RCC 7860 (cell line): ENCODE results near the gene TNK2.
"Not testable (repeated sequence)": the region's sequence is repeated elsewhere in the genome, so short reads cannot be mapped to it uniquely, and the experiment has no call there.

ENCODE experiments used
- DNase-seq: peaks from one replicate; pipeline ENCODE4 v3.0.0-alpha.2; 2015; ENCODE audit warnings: low spot score
- FAIRE-seq: peaks from 2 replicates; lab custom pipeline; 2012; peaks lifted over from hg19 to GRCh38; lab: Jason Lieb, UNC

Gene TNK2

DNA sequence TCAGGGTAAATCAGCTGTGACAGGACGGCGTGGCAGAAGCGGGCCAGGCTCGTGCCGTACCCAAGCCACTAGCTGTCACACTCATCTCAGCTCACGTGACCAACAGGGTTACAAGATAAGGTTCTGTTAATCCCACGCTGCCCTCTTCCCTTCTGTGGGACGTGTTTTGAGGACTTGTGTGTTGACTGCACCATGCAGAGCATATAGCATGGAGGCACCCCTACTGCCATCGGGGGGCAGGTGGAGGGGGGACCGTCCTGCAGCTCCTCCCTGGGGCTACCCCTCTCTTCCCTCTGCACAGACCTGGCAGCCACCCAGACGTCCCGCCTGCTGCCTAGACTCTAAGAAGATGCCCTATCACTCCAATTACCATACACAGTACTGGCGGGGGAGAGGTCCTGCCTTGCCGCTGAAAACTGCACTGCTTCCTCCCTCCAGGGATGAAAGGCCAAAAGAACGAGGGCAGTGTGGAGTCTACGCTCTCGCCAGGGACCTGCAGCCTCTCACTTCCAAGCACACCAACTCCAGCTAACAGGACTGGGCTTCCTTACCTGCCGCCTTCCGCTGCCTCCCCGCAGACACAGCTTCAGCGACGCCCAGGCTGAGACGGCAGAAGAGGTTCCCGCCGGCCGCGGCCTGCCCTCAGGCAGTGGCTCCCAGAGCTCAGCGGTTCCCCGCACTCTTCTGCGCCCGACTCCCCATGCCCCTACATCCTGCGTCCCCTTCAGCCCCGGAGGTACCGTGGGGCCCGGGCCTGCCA, at the start of gene TNK2:
TSS of gene TNK2 (minus strand) at position 618 of the 760 bp plus-strand sequence. CDS start 19,963 bp downstream, outside the sequence.
- DNase-seq: peak; percentile 67
- FAIRE-seq: no peak

DNA sequence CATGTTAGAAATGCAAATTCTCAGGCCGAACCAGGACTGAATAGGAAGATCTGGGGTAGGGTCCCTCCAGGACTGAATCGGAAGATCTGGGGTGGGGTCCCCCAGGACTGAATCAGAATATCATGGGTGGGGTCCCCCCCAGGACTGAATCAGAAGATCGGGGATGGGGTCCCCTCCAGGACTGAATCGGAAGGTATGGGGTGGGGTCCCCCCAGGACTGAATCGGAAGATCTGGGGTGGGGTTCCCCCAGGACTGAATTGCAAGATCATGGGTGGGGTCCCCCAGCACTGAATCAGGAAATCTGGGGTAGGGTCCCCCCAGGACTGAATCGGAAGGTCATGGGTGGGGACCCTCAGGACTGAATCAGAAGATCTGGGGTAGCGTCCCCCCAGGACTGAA, 48.2 kb upstream of the TNK2 start:
- no peak for FAIRE-seq
- DNase-seq: no peak

- FAIRE-seq, DNase-seq: not testable (repeated sequence)
Measured at GRCh38 chr3:195955416-195955841, 47.1 kb upstream of the TNK2 start.

DNA sequence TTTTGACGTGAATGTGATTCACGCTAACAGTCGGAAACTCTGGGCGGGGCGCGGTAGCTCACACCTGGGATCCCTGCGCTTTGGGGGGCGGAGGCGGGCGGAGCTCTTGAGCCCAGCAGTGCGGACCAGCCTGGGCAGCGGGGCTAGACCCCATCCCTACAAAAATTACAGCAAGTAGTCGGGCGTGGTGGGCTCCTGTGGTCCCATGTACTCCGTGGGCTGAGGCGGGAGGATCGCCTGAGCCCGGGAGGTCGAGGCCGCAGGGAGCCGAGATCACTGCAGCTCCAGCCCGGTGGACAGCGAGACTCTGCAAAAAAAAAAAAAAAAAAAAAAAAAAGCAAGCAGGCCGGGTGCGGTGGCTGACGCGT, 46.4 kb upstream of the TNK2 start:
- DNase-seq, FAIRE-seq: not testable (repeated sequence)

- FAIRE-seq: not testable (repeated sequence)
- peak; percentile 7 for DNase-seq
Measured at GRCh38 chr3:195954052-195954751, 45.9 kb upstream of the TNK2 start.

GRCh38 chr3:195952590-195952989, 44.2 kb upstream of the TNK2 start:
- DNase-seq, FAIRE-seq: not testable (repeated sequence)

GRCh38 chr3:195951443-195952177, 43.3 kb upstream of the TNK2 start:
- not testable (repeated sequence) for DNase-seq, FAIRE-seq

DNA sequence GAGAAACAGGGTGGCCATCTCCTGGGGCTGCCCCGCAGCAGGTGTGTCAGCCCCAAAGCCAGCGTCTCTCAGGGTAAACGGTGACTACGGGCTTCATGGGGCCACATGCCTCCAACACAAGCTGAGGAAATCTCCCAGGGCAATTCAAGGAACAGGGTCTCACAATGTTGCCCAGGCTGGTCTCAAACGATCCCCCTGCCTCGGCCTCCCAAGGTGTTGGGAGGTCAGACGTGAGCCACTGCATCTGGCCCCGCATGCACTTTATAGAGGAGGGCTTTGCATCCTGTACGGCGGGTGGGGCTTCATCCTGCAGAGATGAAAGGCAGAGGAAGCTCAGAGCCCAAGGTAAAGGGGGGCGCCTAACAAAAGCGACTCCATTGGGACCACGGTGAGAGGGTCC, 42.4 kb upstream of the TNK2 start:
- DNase-seq, FAIRE-seq: not testable (repeated sequence)

- not testable (repeated sequence) for DNase-seq, FAIRE-seq
Measured at GRCh38 chr3:195950164-195950563, 41.8 kb upstream of the TNK2 start.

- not testable (repeated sequence) for DNase-seq, FAIRE-seq
Measured at GRCh38 chr3:195946910-195947699, 38.8 kb upstream of the TNK2 start.

- not testable (repeated sequence) for DNase-seq, FAIRE-seq
Measured at GRCh38 chr3:195941265-195941815, 33.0 kb upstream of the TNK2 start.

GRCh38 chr3:195940806-195941205, 32.5 kb upstream of the TNK2 start:
- not testable (repeated sequence) for FAIRE-seq, DNase-seq

DNA sequence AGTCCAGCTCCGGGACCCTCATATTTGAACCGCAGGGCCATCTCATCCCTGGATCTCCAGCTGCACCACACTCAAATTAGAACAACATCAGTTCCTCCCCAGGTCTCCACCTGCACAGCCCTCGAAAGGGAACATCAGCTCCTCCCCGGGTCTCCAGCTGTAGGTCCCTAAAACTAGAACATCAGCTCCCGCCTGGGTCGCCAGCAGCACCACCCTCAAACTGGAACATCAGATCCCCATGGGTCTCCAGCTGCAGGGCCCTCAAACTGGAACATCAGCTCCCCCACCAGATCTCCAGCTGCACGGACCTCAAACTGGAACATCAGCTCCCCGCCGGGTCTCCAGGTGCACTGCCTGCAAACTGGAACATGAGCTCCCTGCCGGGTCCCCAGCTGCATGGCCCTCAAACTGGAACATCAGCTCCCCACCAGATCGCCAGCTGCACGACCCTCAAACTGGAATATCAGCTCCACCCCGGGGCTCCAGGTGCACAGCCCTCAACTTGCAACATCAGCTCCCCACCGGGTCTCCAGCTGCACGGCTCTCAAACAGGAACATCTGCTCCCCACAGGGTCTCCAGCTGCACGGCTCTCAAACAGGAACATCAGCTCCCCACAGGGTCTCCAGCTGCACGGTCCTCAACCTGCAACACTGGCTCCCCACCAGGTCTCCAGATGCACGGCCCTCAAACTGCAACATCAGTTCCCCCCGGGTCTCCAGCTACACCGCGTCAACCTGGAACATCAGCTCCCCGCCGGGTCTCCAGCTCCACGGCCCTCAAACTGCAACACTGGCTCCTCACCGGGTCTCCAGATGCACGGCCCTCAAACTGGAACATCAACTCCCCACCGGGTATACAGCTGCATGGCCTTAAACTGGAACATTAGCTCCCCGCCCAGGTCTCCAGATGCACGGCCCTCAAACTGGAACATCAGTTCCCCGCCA, 31.4 kb upstream of the TNK2 start:
- not testable (repeated sequence) for DNase-seq, FAIRE-seq

GRCh38 chr3:195933044-195933430, 24.7 kb upstream of the TNK2 start:
- not testable (repeated sequence) for FAIRE-seq, DNase-seq

DNA sequence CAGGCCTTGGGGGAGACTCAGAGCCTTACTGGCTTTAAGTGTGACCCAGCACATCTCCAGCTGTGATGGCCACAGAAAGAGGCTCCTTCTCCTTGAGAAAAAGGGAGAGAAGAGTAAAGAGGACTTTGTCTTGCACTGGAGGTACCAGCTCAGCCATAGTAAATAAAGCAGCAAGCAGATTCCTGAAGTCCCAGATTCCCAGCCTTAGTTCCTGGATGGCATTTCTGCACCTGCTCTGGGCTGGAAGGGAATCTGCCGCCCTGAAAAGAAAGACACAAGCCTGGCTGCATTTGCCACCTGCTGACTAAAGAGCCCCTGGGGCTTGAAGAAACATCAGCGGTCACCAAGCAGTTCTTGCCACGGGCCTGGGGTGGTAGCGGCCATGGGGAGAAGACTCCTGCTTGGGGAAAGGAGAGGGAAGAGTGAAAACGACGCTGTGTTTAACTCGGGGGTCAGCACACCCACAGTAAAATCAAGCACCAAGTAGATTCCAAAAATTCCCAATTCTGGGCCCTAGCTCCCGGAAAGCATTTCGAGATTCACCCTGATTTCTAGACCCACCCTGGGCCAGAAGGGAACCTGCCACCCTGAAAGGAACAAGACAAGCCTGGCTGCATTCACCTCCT, 24.2 kb upstream of the TNK2 start:
- no peak for DNase-seq
- no peak for FAIRE-seq

GRCh38 chr3:195931582-195932273, 23.4 kb upstream of the TNK2 start:
- DNase-seq: no peak
- no peak for FAIRE-seq

DNA sequence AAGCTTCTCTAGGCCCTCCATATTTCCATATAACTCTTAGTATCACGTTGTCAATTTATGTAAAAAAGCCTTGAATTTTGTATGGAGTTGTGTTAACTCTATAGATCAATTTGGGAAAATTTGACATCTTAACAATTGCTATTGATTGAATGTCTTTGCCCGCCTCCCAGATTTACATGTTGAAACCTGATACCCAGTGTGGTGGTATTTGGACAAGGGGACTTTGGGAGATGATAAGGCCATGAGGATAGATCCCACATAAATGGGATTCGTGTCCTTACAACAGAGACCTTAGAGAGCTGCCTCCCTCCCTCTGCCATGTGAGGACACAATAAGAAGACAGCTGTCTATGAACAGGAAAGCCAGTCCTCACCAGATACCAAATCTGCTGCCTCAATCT, 21.1 kb upstream of the TNK2 start:
- no peak for FAIRE-seq
- DNase-seq: no peak

GRCh38 chr3:195921334-195921791, 13.0 kb upstream of the TNK2 start:
- DNase-seq (no peak), FAIRE-seq (no peak)
